Osteocyte (in vitro differentiated cells): Measurements from ENCODE around the gene POU3F3. TPM values are rescaled to one million over a fixed set of nuclear protein-coding genes. Genes with fewer than 3 reads are reported as not detected.
A peak's percentile ranks its signal among the peaks of the same experiment; 100 is the strongest.

Source experiments
- DNase-seq: peaks from one replicate; pipeline ENCODE4 v3.0.0; 2021; ENCODE audit warnings: mixed read lengths; ENCODE audit not compliant: unreplicated experiment; ENCODE audit errors: extremely low spot score
- H3K27ac Mint-ChIP-seq: one replicate; pipeline ENCODE4 v1.8.0; 2021; ENCODE audit warnings: mild to moderate bottlenecking, mixed read lengths; ENCODE audit not compliant: unreplicated experiment
- H3K27me3 Mint-ChIP-seq: one replicate; pipeline ENCODE4 v1.8.0; 2021; ENCODE audit warnings: mixed read lengths; ENCODE audit not compliant: unreplicated experiment
- H3K36me3 Mint-ChIP-seq: one replicate; pipeline ENCODE4 v1.8.0; 2021; ENCODE audit warnings: mixed read lengths; ENCODE audit not compliant: unreplicated experiment
- H3K4me1 Mint-ChIP-seq: one replicate; pipeline ENCODE4 v1.8.0; 2021; ENCODE audit warnings: mixed read lengths; ENCODE audit not compliant: unreplicated experiment
- H3K4me3 Mint-ChIP-seq: one replicate; pipeline ENCODE4 v1.8.0; 2021; ENCODE audit warnings: mild to moderate bottlenecking, moderate library complexity, mixed read lengths; ENCODE audit not compliant: unreplicated experiment
- H3K9me3 Mint-ChIP-seq: one replicate; pipeline ENCODE4 v1.8.0; 2021; ENCODE audit warnings: mixed read lengths; ENCODE audit not compliant: unreplicated experiment
- CTCF ChIP-seq: fragments of 200-600 bp; sonication (generic); IDR thresholded peaks from 2 replicates; pipeline ENCODE4 v1.5.0; 2021; ENCODE audit warnings: antibody characterized with exemption, mild to moderate bottlenecking, moderate library complexity
- total RNA-seq: library from RNA; stranded (reverse); gene quantifications from 2 replicates; pipeline ENCODE4 v1.2.1, GENCODE V29; 2021

The POU3F3 gene
- total RNA-seq, 1 donor from 2014 or later: 35.5 TPM

GRCh38 chr2:104851291-104852089 is 2.4 kb upstream of the POU3F3 start:
- no peaks in the 10 kb centered on the region for H3K9me3 Mint-ChIP-seq
- no peak for TF ChIP-seq CTCF
- H3K4me3 Mint-ChIP-seq: peak overlapping the region; percentile 99
- peak overlapping the region; percentile 97 for H3K27ac Mint-ChIP-seq
- peaks cover 55% of the 10 kb centered on the region for H3K4me1 Mint-ChIP-seq
- peaks cover 24% of the 10 kb centered on the region for H3K27me3 Mint-ChIP-seq
- H3K36me3 Mint-ChIP-seq: peaks cover 6% of the 10 kb centered on the region
- DNase-seq: no peak

GRCh38 chr2:104852090-104852666 is 1.7 kb upstream of the POU3F3 start:
- no peak for DNase-seq
- Mint-ChIP-seq H3K27ac (peak overlapping the region; percentile 97), H3K9me3 (no peaks in the 10 kb centered on the region), H3K36me3 (peaks cover 9% of the 10 kb centered on the region), H3K4me1 (peaks cover 50% of the 10 kb centered on the region), H3K4me3 (peak overlapping the region; percentile 99), H3K27me3 (peaks cover 24% of the 10 kb centered on the region)
- no peak for TF ChIP-seq CTCF

GRCh38 chr2:104854498-104855220 is 744 bp downstream of the POU3F3 start:
- peak overlapping the region; percentile 99 for H3K4me3 Mint-ChIP-seq
- no peaks in the 10 kb centered on the region for H3K9me3 Mint-ChIP-seq
- no peak for DNase-seq
- peaks cover 38% of the 10 kb centered on the region for H3K4me1 Mint-ChIP-seq
- peaks cover 20% of the 10 kb centered on the region for H3K27me3 Mint-ChIP-seq
- TF ChIP-seq CTCF: no peak
- H3K36me3 Mint-ChIP-seq: peaks cover 14% of the 10 kb centered on the region
- H3K27ac Mint-ChIP-seq: peak overlapping the region; percentile 97

- no peak for DNase-seq
- H3K27me3 Mint-ChIP-seq: peaks cover 19% of the 10 kb centered on the region
- no peaks in the 10 kb centered on the region for H3K9me3 Mint-ChIP-seq
- peaks cover 38% of the 10 kb centered on the region for H3K4me1 Mint-ChIP-seq
- no peak overlapping the region for H3K27ac Mint-ChIP-seq
- TF ChIP-seq CTCF: no peak
- peaks cover 14% of the 10 kb centered on the region for H3K36me3 Mint-ChIP-seq
- H3K4me3 Mint-ChIP-seq: peak overlapping the region; percentile 29
Measured at GRCh38 chr2:104855221-104856085, 1.5 kb downstream of the POU3F3 start.
